Thyroid gland (tissue), 4 donors: ENCODE data around the gene ABI3BP.

ENCODE experiments used
- CTCF ChIP-seq, 6 experiments: fragments of 200-600 bp in 3 of 6; fragments of 450-650 bp in 3 of 6; sonication (generic) in 3 of 6; IDR thresholded peaks; one replicate each; pipeline ENCODE4 v1.5.1; 2016 to 2019; ENCODE audit warnings: antibody characterized with exemption in 6 of 6, mild to moderate bottlenecking in 2 of 6, inconsistent platforms in 1 of 6, moderate library complexity in 1 of 6
- POLR2A ChIP-seq, 2 donors: fragments of 450-650 bp; IDR thresholded peaks; one replicate each; pipeline ENCODE4 v1.6.1; 2017; ENCODE audit warnings: antibody characterized with exemption in 2 of 2, mild to moderate bottlenecking in 2 of 2, moderate library complexity in 1 of 2

GRCh38 chr3:100769693-100770092, 223.5 kb downstream of the ABI3BP start:
- TF ChIP-seq CTCF (IDR thresholded peaks at IDR 0.05), result no peak
- no peak for TF ChIP-seq POLR2A (IDR thresholded peaks at IDR 0.05)
